MM.1S (cell line): ENCODE data around the gene ENPP4.
A peak's percentile ranks its signal among the peaks of the same experiment; 100 is the strongest.

Source experiments
- DNase-seq: peaks from one replicate; pipeline ENCODE4 v3.0.0-alpha.2; 2015
- H2AFZ ChIP-seq: fragments of 300-600 bp; sonication (generic); 2 replicates; pipeline ENCODE4 v1.6.0; 2016; ENCODE audit warnings: antibody characterized with exemption, low read length
- H3F3A ChIP-seq: fragments of 300-600 bp; sonication (generic); 2 replicates; pipeline ENCODE4 v1.6.1; 2016; ENCODE audit warnings: mild to moderate bottlenecking, antibody characterized with exemption, low read length, moderate library complexity, mixed read lengths; ENCODE audit not compliant: insufficient read depth
- H3K27ac ChIP-seq: fragments of 300-600 bp; sonication (generic); 2 replicates; pipeline ENCODE4 v1.5.1; 2016; ENCODE audit warnings: mild to moderate bottlenecking, low read length
- H3K27me3 ChIP-seq: fragments of 300-600 bp; sonication (generic); replicated peaks from 2 replicates; pipeline ENCODE4 v1.6.0; 2016; ENCODE audit warnings: low read length; ENCODE audit not compliant: insufficient read depth
- H3K36me3 ChIP-seq: fragments of 300-600 bp; sonication (generic); replicated peaks from 2 replicates; pipeline ENCODE4 v1.6.1; 2016; ENCODE audit warnings: mild to moderate bottlenecking, low read length, mixed read lengths; ENCODE audit not compliant: insufficient read depth
- H3K4me1 ChIP-seq: fragments of 300-600 bp; sonication (generic); 2 replicates; pipeline ENCODE4 v1.6.1; 2016; ENCODE audit warnings: low read length, mixed read lengths
- H3K4me2 ChIP-seq: fragments of 300-600 bp; sonication (generic); 2 replicates; pipeline ENCODE4 v1.6.0; 2016; ENCODE audit warnings: low read depth, low read length
- H3K4me3 ChIP-seq: fragments of 300-600 bp; sonication (generic); 2 replicates; pipeline ENCODE4 v1.5.1; 2016; ENCODE audit warnings: low read length, mixed read lengths
- H3K79me2 ChIP-seq: fragments of 300-600 bp; sonication (generic); 2 replicates; pipeline ENCODE4 v1.6.1; 2016; ENCODE audit warnings: mixed run types, low read length, mixed read lengths
- H3K9ac ChIP-seq: fragments of 300-600 bp; sonication (generic); 2 replicates; pipeline ENCODE4 v1.6.1; 2016; ENCODE audit warnings: low read length, mixed read lengths
- H3K9me2 ChIP-seq: fragments of 300-600 bp; sonication (generic); replicated peaks from 2 replicates; pipeline ENCODE4 v1.6.1; 2016; ENCODE audit warnings: mild to moderate bottlenecking, low read length, mixed read lengths; ENCODE audit not compliant: insufficient read depth
- H3K9me3 ChIP-seq: fragments of 300-600 bp; sonication (generic); replicated peaks from 2 replicates; pipeline ENCODE4 v1.6.1; 2016; ENCODE audit warnings: mild to moderate bottlenecking, low read length, mixed read lengths; ENCODE audit not compliant: insufficient read depth
- H4K20me1 ChIP-seq: fragments of 300-600 bp; sonication (generic); 2 replicates; pipeline ENCODE4 v1.6.1; 2016; ENCODE audit warnings: mild to moderate bottlenecking, low read length, moderate library complexity, mixed read lengths; ENCODE audit not compliant: insufficient read depth
- CTCF ChIP-seq: fragments of 300-600 bp; sonication (generic); IDR thresholded peaks from 2 replicates; pipeline ENCODE4 v1.5.1; 2016; ENCODE audit warnings: antibody characterized with exemption, low read length, mixed read lengths
- EZH2 ChIP-seq: fragments of 300-600 bp; sonication (generic); optimal IDR thresholded peaks from 2 replicates; pipeline ENCODE3; 2017; ENCODE audit warnings: low read depth, mild to moderate bottlenecking, antibody characterized with exemption, low read length, mixed read lengths
- EZH2phosphoT487 ChIP-seq: fragments of 300-600 bp; sonication (generic); IDR thresholded peaks from 2 replicates; pipeline ENCODE4 v1.6.1; 2018; ENCODE audit warnings: antibody characterized with exemption, low read length

The ENPP4 gene

GRCh38 chr6:46103441-46104115 is 26.2 kb upstream of the ENPP4 start:
- H2AFZ ChIP-seq: peak overlapping the region; percentile 65
- H3K4me3 ChIP-seq: peak overlapping the region; percentile 5; the same call in 1 of the 2 replicates
- H3K79me2 ChIP-seq: no peaks in the 10 kb centered on the region
- no peaks in the 10 kb centered on the region for H3K27me3 ChIP-seq
- peak overlapping the region; percentile 52 for H3K4me2 ChIP-seq
- peak overlapping the region; percentile 73; the same call in 1 of the 2 replicates for H3K27ac ChIP-seq
- DNase-seq: no peak
- H4K20me1 ChIP-seq: no peaks in the 10 kb centered on the region
- peak overlapping the region; percentile 32; the same call in 1 of the 2 replicates for H3K9ac ChIP-seq
- no peaks in the 10 kb centered on the region for H3K9me2 ChIP-seq
- 0 out of 2 replicates have a peak, but pooled peaks cover 4% of the 10 kb centered on the region for H3F3A ChIP-seq
- peaks cover 30% of the 10 kb centered on the region for H3K4me1 ChIP-seq
- H3K36me3 ChIP-seq: no peaks in the 10 kb centered on the region
- peak; percentile 17; the same call in 1 of the 2 replicates for TF ChIP-seq CTCF
- TF ChIP-seq EZH2: no peak
- H3K9me3 ChIP-seq: no peaks in the 10 kb centered on the region

- peak overlapping the region; percentile 65 for H2AFZ ChIP-seq
- peak overlapping the region; percentile 73; the same call in 1 of the 2 replicates for H3K27ac ChIP-seq
- no peaks in the 10 kb centered on the region for H4K20me1 ChIP-seq
- peak overlapping the region; percentile 52 for H3K4me2 ChIP-seq
- no peaks in the 10 kb centered on the region for H3K27me3 ChIP-seq
- DNase-seq: peak; percentile 48
- H3K79me2 ChIP-seq: no peaks in the 10 kb centered on the region
- H3K4me3 ChIP-seq: peak overlapping the region; percentile 5; the same call in 1 of the 2 replicates
- H3K9me3 ChIP-seq: no peaks in the 10 kb centered on the region
- H3K4me1 ChIP-seq: peaks cover 30% of the 10 kb centered on the region
- H3K9ac ChIP-seq: peak overlapping the region; percentile 32; the same call in 1 of the 2 replicates
- H3K36me3 ChIP-seq: no peaks in the 10 kb centered on the region
- no peaks in the 10 kb centered on the region for H3K9me2 ChIP-seq
- H3F3A ChIP-seq: 0 out of 2 replicates have a peak, but pooled peaks cover 4% of the 10 kb centered on the region
- TF ChIP-seq CTCF: no peak
- no peak for TF ChIP-seq EZH2phosphoT487
- no peak for TF ChIP-seq EZH2
Observed at GRCh38 chr6:46104209-46104608, 25.6 kb upstream of the ENPP4 start.

GRCh38 chr6:46105568-46105967 is 24.2 kb upstream of the ENPP4 start:
- 0 out of 2 replicates have a peak, but pooled peaks cover 4% of the 10 kb centered on the region for H3F3A ChIP-seq
- no peaks in the 10 kb centered on the region for H3K9me2 ChIP-seq
- TF ChIP-seq CTCF (no peak), EZH2 (no peak), EZH2phosphoT487 (no peak)
- H2AFZ ChIP-seq: no peak overlapping the region; the same call in 1 of the 2 replicates
- no peak overlapping the region for H3K4me2 ChIP-seq
- H3K36me3 ChIP-seq: no peaks in the 10 kb centered on the region
- H3K9ac ChIP-seq: no peak overlapping the region
- no peaks in the 10 kb centered on the region for H4K20me1 ChIP-seq
- H3K27ac ChIP-seq: peak overlapping the region; percentile 17; the same call in 1 of the 2 replicates
- H3K79me2 ChIP-seq: no peaks in the 10 kb centered on the region
- H3K4me1 ChIP-seq: peaks cover 30% of the 10 kb centered on the region
- no peaks in the 10 kb centered on the region for H3K9me3 ChIP-seq
- no peak overlapping the region for H3K4me3 ChIP-seq
- no peaks in the 10 kb centered on the region for H3K27me3 ChIP-seq
- no peak for DNase-seq
